Dermis blood vessel endothelial cell (primary cell): ENCODE measurements around the gene MYRF. TPM values are rescaled to one million over a fixed set of nuclear protein-coding genes. Genes with fewer than 3 reads are reported as not detected.

Experiments used
- DNase-seq: peaks from one replicate; pipeline ENCODE4 v3.0.0; 2010
- total RNA-seq: library from RNA; depleted of rRNA; stranded (reverse); fragments of >200 nt; gene quantifications from 2 replicates; pipeline ENCODE4 v1.2.3, GENCODE V29; 2014

MYRF gene
- total RNA-seq, 1 donor from 2014 or later = 0.17 TPM

- peak; percentile 93 for DNase-seq
Measured at GRCh38 chr11:61827571-61828378, 75.3 kb downstream of the MYRF start, which contains the start of gene FADS2. Gene FADS2 (plus strand): TSS chr11:61828300. CDS start chr11:61828391, 91 bp downstream.

DNA sequence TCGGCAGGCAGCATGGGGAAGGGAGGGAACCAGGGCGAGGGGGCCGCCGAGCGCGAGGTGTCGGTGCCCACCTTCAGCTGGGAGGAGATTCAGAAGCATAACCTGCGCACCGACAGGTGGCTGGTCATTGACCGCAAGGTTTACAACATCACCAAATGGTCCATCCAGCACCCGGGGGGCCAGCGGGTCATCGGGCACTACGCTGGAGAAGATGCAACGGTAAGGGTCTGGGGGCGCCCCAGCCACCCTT, 75.9 kb downstream of the MYRF start:
- no peak for DNase-seq

DNA sequence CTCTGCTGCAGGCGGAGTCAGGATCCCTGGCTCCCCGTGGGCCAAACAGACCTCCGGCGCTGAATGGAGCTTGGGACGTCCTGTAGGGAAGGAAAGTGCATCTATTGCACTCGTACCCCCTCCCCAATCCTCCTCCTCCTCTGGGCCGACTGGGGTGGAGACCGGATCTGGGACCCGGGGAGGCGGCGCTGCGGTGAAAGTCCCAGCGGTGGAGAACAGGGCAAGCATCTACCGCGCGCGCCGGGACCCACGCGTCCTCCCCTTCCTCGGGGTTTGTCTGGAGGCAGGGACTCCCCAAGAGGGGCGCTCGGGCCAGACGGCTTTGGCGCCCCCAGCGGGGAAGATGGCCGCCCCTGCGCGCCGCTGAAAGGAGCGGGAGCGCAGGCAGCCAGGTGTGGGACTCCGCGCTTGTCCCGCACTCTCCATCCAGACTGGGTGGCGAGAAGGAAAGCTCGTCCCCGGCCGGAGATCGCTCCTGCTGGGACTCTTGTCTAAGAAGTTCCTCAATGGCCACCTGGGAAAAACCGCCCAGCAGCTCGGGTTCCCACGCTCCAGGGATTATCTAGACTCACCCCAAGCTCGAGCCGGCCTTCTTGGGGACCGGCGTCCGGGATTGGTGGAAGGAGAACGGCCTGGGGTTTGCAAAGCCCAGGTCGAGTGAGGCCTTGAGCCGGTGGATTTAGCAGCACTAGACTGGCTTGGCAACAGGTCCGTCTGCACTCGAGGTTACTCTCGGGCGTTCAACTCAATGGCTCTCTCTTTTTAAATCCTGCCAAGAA, 76.4 kb downstream of the MYRF start:
- peak; percentile 60 for DNase-seq

DNA sequence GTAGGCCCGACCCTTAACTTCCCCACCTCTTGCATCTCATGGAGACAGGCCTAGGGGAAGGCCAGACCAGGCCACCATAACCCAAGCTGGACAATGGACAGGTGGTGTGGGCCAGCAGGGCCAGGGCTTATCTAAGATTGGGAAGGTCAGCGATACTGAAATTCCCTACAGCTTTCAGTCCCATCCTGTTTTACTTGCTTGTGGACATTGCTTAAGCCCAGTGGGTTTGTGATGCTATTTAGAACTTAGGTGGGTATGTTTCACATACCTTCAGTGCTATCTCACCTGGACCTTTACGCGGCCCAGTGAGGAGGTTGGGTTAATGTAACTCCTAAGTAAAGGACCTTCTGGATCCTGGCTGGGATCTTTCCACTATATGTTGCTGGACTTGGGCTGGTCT, 77.4 kb downstream of the MYRF start:
- no peak for DNase-seq

- no peak for DNase-seq
Measured at GRCh38 chr11:61830237-61831105, 78.0 kb downstream of the MYRF start.

- DNase-seq = no peak
Measured at GRCh38 chr11:61832207-61832606, 79.8 kb downstream of the MYRF start.

- DNase-seq = no peak
Measured at GRCh38 chr11:61832754-61833153, 80.3 kb downstream of the MYRF start.

DNA sequence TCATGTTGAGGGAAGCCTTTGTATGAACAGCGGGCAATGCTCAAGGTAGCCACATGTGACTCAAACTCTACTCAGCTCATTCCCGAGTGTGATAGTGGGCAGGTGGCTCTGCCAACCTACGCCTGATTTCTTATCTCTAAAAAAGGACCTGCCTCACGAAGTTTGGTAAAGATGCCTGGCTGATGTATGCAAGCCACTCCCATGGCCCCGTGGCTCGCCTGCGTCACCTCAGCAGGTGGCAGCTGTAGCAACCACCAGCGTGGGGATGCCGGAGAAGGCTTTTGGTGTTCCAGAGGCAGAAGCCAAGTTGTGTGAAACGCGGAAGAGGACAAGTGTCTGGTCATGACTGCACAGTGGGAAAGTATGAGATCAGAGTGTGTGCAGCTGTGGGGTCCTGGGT, 81.0 kb downstream of the MYRF start:
- DNase-seq = no peak

- DNase-seq = no peak
Measured at GRCh38 chr11:61833926-61834277, 81.5 kb downstream of the MYRF start.

GRCh38 chr11:61834278-61835048, 82.0 kb downstream of the MYRF start:
- peak; percentile 86 for DNase-seq

GRCh38 chr11:61836193-61836592, 83.8 kb downstream of the MYRF start:
- DNase-seq = no peak

- DNase-seq = no peak
Measured at GRCh38 chr11:61837411-61838005, 85.1 kb downstream of the MYRF start.

Other genes starting within 250 kb of the MYRF start
- gene LRRC10B, start 243.9 kb upstream of the MYRF start, total RNA-seq = not detected in 2 replicates
- gene SYT7, start 171.6 kb upstream of the MYRF start, total RNA-seq = 0.51 and 3.0 TPM in 2 replicates
- gene DAGLA, start 72.2 kb upstream of the MYRF start, total RNA-seq = 4.4 and 4.7 TPM in 2 replicates
- 27.9 and 41.0 TPM in 2 replicates for gene TMEM258, start 40.0 kb downstream of the MYRF start, total RNA-seq
- gene FEN1, start 40.3 kb downstream of the MYRF start, total RNA-seq = 27.4 and 48.5 TPM in 2 replicates
- 34.9 and 73.6 TPM in 2 replicates for gene FADS1, start 64.4 kb downstream of the MYRF start, total RNA-seq
- 75.9 and 253 TPM in 2 replicates for gene FADS2, start 75.7 kb downstream of the MYRF start, total RNA-seq
- 128 and 242 TPM in 2 replicates for gene FADS3, start 138.9 kb downstream of the MYRF start, total RNA-seq
- gene RAB3IL1, start 164.9 kb downstream of the MYRF start, total RNA-seq = 9.0 and 9.9 TPM in 2 replicates
- gene BEST1, start 197.7 kb downstream of the MYRF start, total RNA-seq = 0.05 TPM in 1 of 2 replicates, not detected in the other
- gene FTH1, start 215.0 kb downstream of the MYRF start, total RNA-seq = 742 and 1,944 TPM in 2 replicates